Immature natural killer cell (primary cell): ENCODE results near the gene S100PBP. TPM values are rescaled to one million over a fixed set of nuclear protein-coding genes. Genes with fewer than 3 reads are reported as not detected.

Experiments used
- DNase-seq, 3 donors: peaks; one replicate each; pipeline ENCODE4 v3.0.0; 2022; ENCODE audit warnings: mixed read lengths in 1 of 3
- H3K27ac Mint-ChIP-seq, 6 donors: one replicate each; pipeline ENCODE4 v1.8.0; 2020; ENCODE audit warnings: mixed read lengths in 6 of 6, mild to moderate bottlenecking in 5 of 6, inconsistent platforms in 4 of 6, moderate library complexity in 3 of 6
- H3K27me3 Mint-ChIP-seq, 3 donors: one replicate each; pipeline ENCODE4 v1.8.0; 2020 to 2021; ENCODE audit warnings: low read depth in 3 of 3, mild to moderate bottlenecking in 3 of 3, mixed read lengths in 3 of 3, moderate library complexity in 3 of 3, inconsistent platforms in 1 of 3
- H3K36me3 Mint-ChIP-seq, 3 donors: one replicate each; pipeline ENCODE4 v1.8.0; 2020; ENCODE audit warnings: mixed read lengths in 3 of 3, inconsistent platforms in 2 of 3, mild to moderate bottlenecking in 2 of 3
- H3K4me1 Mint-ChIP-seq, 2 donors: one replicate each; pipeline ENCODE4 v1.8.0; 2020; ENCODE audit warnings: inconsistent platforms in 2 of 2, mild to moderate bottlenecking in 2 of 2, mixed read lengths in 2 of 2, moderate library complexity in 1 of 2
- H3K4me3 Mint-ChIP-seq, 5 donors: one replicate each; pipeline ENCODE4 v1.8.0; 2020; ENCODE audit warnings: mild to moderate bottlenecking in 5 of 5, mixed read lengths in 5 of 5, inconsistent platforms in 3 of 5, moderate library complexity in 3 of 5
- H3K9me3 Mint-ChIP-seq, 6 donors: one replicate each; pipeline ENCODE4 v1.8.0; 2020; ENCODE audit warnings: mild to moderate bottlenecking in 6 of 6, mixed read lengths in 6 of 6, inconsistent platforms in 4 of 6, moderate library complexity in 3 of 6
- polyA plus RNA-seq, 3 donors: library from polyadenylated mRNA; unstranded; fragments of 300-500 nt; fragmentation: Illumina TruSeq; gene quantifications; one replicate each; pipeline ENCODE4 v1.2.3, GENCODE V29; 2021

Gene S100PBP
- polyA plus RNA-seq, 3 donors from 2014 or later, result 9.9 to 21.4 (median 15.8) TPM

DNA sequence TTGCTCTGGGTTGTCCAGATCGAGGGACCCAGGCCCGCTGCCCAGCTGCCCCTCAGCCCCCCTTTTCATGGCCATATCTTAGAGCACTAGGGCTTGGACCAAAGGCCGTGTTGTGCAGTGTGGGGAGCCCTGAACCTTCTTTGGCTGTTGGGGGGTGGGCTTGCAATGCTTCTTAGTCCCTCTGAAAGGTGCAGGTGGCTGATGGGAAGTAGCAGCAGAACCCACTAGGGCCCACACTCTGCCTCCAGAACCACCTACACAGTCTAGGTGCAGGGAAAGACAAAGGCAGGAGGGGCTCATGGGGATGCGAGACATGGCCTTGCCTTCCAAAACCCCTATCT is 66.5 kb downstream of the S100PBP start:
- H3K27me3 Mint-ChIP-seq, result peaks cover 6 to 24% (median 8%) of the 10 kb centered on the region in 3 donors
- no peaks in the 10 kb centered on the region for H3K36me3 Mint-ChIP-seq
- no peaks in the 10 kb centered on the region for H3K9me3 Mint-ChIP-seq
- no peak for DNase-seq
- H3K4me3 Mint-ChIP-seq, result no peak overlapping the region
- H3K27ac Mint-ChIP-seq, result no peak overlapping the region
- H3K4me1 Mint-ChIP-seq, result peaks cover 0 to 4% of the 10 kb centered on the region in 2 donors

GRCh38 chr1:32884726-32885125 is 67.3 kb downstream of the S100PBP start:
- Mint-ChIP-seq H3K4me1 (peaks cover 0 to 4% of the 10 kb centered on the region in 2 donors), H3K27me3 (peaks cover 6 to 21% (median 13%) of the 10 kb centered on the region in 3 donors)

GRCh38 chr1:32885676-32886003 is 68.2 kb downstream of the S100PBP start:
- H3K36me3 Mint-ChIP-seq, result no peaks in the 10 kb centered on the region
- H3K9me3 Mint-ChIP-seq, result no peaks in the 10 kb centered on the region
- peak overlapping the region in 2 of 5 donors; percentile 27 to 44 for H3K4me3 Mint-ChIP-seq
- peaks cover 0 to 4% of the 10 kb centered on the region in 2 donors for H3K4me1 Mint-ChIP-seq
- H3K27me3 Mint-ChIP-seq, result peaks cover 6 to 21% (median 15%) of the 10 kb centered on the region in 3 donors
- no peak for DNase-seq
- H3K27ac Mint-ChIP-seq, result no peak overlapping the region

More at GRCh38 chr1:32884726-32885125, 67.3 kb downstream of the S100PBP start:
- Mint-ChIP-seq H3K27ac (no peak overlapping the region), H3K9me3 (no peaks in the 10 kb centered on the region), H3K4me3 (no peak overlapping the region), H3K36me3 (no peaks in the 10 kb centered on the region)
- no peak for DNase-seq

- peaks cover 6 to 19% (median 15%) of the 10 kb centered on the region in 3 donors for H3K27me3 Mint-ChIP-seq
- DNase-seq, result peak; percentile 38 to 51 (median 48)
- no peaks in the 10 kb centered on the region for H3K9me3 Mint-ChIP-seq
- H3K4me1 Mint-ChIP-seq, result peaks cover 0 to 4% of the 10 kb centered on the region in 2 donors
- no peaks in the 10 kb centered on the region for H3K36me3 Mint-ChIP-seq
- H3K27ac Mint-ChIP-seq, result no peak within 1 kb of the TSS
- H3K4me3 Mint-ChIP-seq, result peak within 1 kb of the TSS in 2 of 5 donors; percentile 27 to 44
These were observed 68.8 kb downstream of the S100PBP start, which contains the start of gene HPCA for GRCh38 chr1:32886004-32886827. TSS of gene HPCA (plus strand) at chr1:32886491. CDS start at chr1:32888899, 2,408 bp downstream.

GRCh38 chr1:32886828-32887414 is 69.5 kb downstream of the S100PBP start:
- Mint-ChIP-seq H3K36me3 (no peaks in the 10 kb centered on the region), H3K27me3 (peaks cover 7 to 21% (median 21%) of the 10 kb centered on the region in 3 donors), H3K9me3 (no peaks in the 10 kb centered on the region), H3K4me3 (no peak overlapping the region), H3K4me1 (peaks cover 2 to 5% of the 10 kb centered on the region in 2 donors), H3K27ac (no peak overlapping the region)
- DNase-seq, result no peak

DNA sequence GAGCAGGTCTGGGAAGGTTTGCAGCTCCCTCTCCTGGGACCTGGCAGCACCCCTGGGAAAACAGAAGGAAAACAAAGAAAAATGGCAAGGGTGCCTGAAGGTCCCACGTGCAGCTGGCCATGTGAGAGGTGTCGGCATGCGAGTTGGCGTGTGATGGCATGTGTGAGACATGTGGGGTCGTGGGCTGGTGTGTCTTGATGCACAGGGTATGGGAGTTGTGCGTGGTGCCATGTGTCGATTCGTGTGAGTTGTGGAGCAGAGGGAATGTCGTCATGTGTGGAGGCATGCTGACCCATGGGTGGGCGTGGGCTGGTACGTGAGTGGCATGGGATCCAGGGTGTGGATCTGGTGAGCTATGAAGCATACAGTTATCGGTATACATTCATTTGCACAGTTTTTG is 70.2 kb downstream of the S100PBP start:
- H3K36me3 Mint-ChIP-seq, result no peaks in the 10 kb centered on the region
- H3K9me3 Mint-ChIP-seq, result no peaks in the 10 kb centered on the region
- DNase-seq, result no peak
- H3K27me3 Mint-ChIP-seq, result peaks cover 13 to 28% (median 25%) of the 10 kb centered on the region in 3 donors
- no peak overlapping the region for H3K27ac Mint-ChIP-seq
- H3K4me3 Mint-ChIP-seq, result no peak overlapping the region
- H3K4me1 Mint-ChIP-seq, result peaks cover 9 to 11% of the 10 kb centered on the region in 2 donors

DNA sequence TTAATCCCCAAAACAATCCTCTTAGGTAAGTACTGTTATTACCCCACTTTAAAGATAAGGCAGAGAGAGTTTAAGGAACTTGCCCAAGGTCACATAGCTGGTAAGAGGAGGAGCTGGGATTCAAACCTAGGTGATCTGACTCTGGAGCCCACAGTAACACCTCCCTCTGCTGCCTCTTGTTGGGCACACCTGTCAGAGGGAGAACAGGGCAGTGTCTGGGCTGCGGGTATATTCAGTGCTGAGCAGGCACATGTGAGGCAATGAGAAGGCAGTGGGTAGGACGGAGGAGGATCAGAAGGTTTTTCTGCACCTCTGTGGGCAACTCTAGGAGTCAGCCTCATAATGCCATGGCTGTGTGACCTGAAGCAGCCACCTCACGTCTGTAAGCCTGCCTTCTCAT is 70.7 kb downstream of the S100PBP start:
- H3K9me3 Mint-ChIP-seq, result no peaks in the 10 kb centered on the region
- H3K4me3 Mint-ChIP-seq, result no peak overlapping the region
- no peak overlapping the region for H3K27ac Mint-ChIP-seq
- H3K4me1 Mint-ChIP-seq, result peaks cover 10 to 11% of the 10 kb centered on the region in 2 donors
- no peak for DNase-seq
- H3K36me3 Mint-ChIP-seq, result no peaks in the 10 kb centered on the region
- H3K27me3 Mint-ChIP-seq, result peaks cover 14 to 30% (median 26%) of the 10 kb centered on the region in 3 donors

GRCh38 chr1:32888677-32889420 is 71.4 kb downstream of the S100PBP start:
- Mint-ChIP-seq H3K27ac (no peak overlapping the region), H3K36me3 (no peaks in the 10 kb centered on the region)

DNA sequence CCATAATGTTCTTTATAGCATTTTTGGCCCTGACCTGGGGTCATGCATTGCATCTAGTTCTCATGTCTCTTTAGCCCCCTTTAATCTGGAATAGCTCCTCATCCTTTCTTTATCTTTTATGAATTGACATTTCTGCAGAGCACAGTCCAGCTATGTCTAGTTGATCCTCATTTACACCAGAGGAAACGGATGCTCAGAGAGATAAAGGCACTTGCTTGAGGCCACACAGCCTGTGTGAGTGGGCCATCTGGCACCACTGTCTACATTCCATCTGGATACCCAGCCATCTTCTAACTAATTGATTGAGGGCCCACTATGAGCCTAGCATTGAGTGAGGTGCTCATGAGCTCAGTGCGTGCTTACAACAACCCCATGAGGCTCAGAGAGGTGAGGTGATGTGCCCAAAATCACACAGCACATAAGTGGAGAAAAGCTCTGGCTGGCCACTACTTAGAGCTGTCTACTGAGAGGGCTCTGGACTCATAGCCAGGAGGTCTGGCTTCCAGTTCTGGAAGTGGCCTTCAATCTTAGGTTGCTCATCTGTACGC is 72.4 kb downstream of the S100PBP start:
- H3K4me1 Mint-ChIP-seq, result peaks cover 10 to 11% of the 10 kb centered on the region in 2 donors

More at GRCh38 chr1:32888677-32889420, 71.4 kb downstream of the S100PBP start:
- Mint-ChIP-seq H3K4me1 (peaks cover 10 to 11% of the 10 kb centered on the region in 2 donors), H3K9me3 (no peaks in the 10 kb centered on the region), H3K27me3 (peaks cover 14 to 33% (median 23%) of the 10 kb centered on the region in 3 donors), H3K4me3 (no peak overlapping the region)
- DNase-seq, result no peak

GRCh38 chr1:32890516-32891240 is 73.2 kb downstream of the S100PBP start:
- Mint-ChIP-seq H3K27me3 (peaks cover 14 to 30% (median 22%) of the 10 kb centered on the region in 3 donors), H3K4me3 (peak overlapping the region in 1 of 5 donors; percentile 33), H3K27ac (no peak overlapping the region), H3K36me3 (no peaks in the 10 kb centered on the region), H3K9me3 (no peaks in the 10 kb centered on the region), H3K4me1 (peaks cover 9 to 10% of the 10 kb centered on the region in 2 donors)
- no peak for DNase-seq

More for the DNA sequence above, 72.4 kb downstream of the S100PBP start:
- Mint-ChIP-seq H3K4me3 (no peak overlapping the region), H3K27me3 (peaks cover 14 to 33% (median 22%) of the 10 kb centered on the region in 3 donors), H3K36me3 (no peaks in the 10 kb centered on the region), H3K9me3 (no peaks in the 10 kb centered on the region), H3K27ac (no peak overlapping the region)
- no peak for DNase-seq

DNA sequence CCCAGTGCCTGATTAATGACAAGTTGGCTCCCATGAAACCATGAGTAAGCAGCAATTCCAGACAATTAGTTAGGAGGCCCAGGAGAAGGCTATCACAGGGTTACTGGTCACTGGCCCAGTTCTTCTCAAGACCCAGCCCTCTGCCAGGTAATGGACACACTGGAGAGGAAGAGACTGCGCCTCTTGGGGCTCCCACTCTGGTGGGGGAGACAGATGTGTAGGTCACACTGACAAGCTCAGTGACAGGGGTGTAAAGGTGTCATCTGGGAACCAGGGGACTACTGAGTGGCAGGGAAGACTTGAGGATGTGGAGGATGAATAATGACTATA is 73.8 kb downstream of the S100PBP start:
- Mint-ChIP-seq H3K4me1 (peaks cover 9 to 10% of the 10 kb centered on the region in 2 donors), H3K27me3 (peaks cover 18 to 30% (median 22%) of the 10 kb centered on the region in 3 donors), H3K27ac (no peak overlapping the region), H3K36me3 (no peaks in the 10 kb centered on the region), H3K9me3 (no peaks in the 10 kb centered on the region), H3K4me3 (peak overlapping the region in 2 of 5 donors; percentile 29 to 33)
- DNase-seq, result no peak

- DNase-seq, result no peak
- Mint-ChIP-seq H3K36me3 (no peaks in the 10 kb centered on the region), H3K4me1 (peaks cover 9 to 10% of the 10 kb centered on the region in 2 donors), H3K9me3 (no peaks in the 10 kb centered on the region), H3K27me3 (peaks cover 18 to 30% (median 22%) of the 10 kb centered on the region in 3 donors), H3K4me3 (peak overlapping the region in 4 of 5 donors; percentile 54 to 79 (median 62)), H3K27ac (no peak overlapping the region)
These were observed 74.2 kb downstream of the S100PBP start for GRCh38 chr1:32891630-32892029.
